ENCODE results near the gene APOH. TPM values are rescaled to one million over a fixed set of nuclear protein-coding genes. Genes with fewer than 3 reads are reported as not detected.

Gene APOH
- polyA plus RNA-seq, 1 of the 3 experiments (the other 2 are of a cell fraction): not detected

DNA sequence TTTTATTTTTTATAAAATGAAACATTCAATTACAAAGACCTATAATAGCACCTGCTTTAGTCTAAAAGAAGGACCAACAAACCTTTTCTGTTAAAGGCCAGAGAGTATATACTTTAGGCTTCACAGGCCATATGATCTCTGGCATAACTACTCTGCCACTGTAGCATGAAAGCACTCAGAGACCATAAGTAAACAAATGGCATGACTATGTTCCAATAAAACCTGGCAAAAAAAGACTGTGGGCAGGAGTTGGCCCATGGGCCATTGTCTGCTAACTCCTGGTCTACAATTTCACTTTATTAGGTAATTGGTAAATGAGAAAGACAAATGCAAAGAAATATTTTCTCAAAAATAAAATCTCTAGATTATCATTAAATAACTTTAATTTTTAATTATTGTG is 52.2 kb downstream of the APOH start:
- POLR2A ChIA-PET: no interaction called here
- H2AFZ ChIP-seq (ENCODE audit: low read depth): no peak overlapping the region
- CTCF ChIA-PET: interaction anchor here (0.9 to 3.7 kb wide), 3 partner anchors 12 to 45 kb away, joined by 3 to 29 read pairs (median 4); no protein-coding TSS in a partner anchor
- no peak for DNase-seq
- H3K79me2 ChIP-seq (ENCODE audit: insufficient read depth): no peaks in the 10 kb centered on the region
- no peak overlapping the region for H3K4me2 ChIP-seq
- H3K36me3 ChIP-seq (replicated peaks in 1 of 2; ENCODE audit: control insufficient read depth in 1 of 2, insufficient read depth in 2 of 2, low read length in 1 of 2): peaks cover 34 to 60% of the 10 kb centered on the region in 2 experiments
- no peak overlapping the region for H3K4me3 ChIP-seq (ENCODE audit: low read depth in 2 of 2, low read length in 1 of 2)
- H4K20me1 ChIP-seq (ENCODE audit: insufficient read depth): no peaks in the 10 kb centered on the region
- TF ChIP-seq NRF1 (IDR thresholded peaks at IDR 0.05; ENCODE audit: low read depth, low read length): no peak
- TF ChIP-seq ELF1 (IDR thresholded peaks at IDR 0.05): no peak
- TF ChIP-seq, protein P1, sequence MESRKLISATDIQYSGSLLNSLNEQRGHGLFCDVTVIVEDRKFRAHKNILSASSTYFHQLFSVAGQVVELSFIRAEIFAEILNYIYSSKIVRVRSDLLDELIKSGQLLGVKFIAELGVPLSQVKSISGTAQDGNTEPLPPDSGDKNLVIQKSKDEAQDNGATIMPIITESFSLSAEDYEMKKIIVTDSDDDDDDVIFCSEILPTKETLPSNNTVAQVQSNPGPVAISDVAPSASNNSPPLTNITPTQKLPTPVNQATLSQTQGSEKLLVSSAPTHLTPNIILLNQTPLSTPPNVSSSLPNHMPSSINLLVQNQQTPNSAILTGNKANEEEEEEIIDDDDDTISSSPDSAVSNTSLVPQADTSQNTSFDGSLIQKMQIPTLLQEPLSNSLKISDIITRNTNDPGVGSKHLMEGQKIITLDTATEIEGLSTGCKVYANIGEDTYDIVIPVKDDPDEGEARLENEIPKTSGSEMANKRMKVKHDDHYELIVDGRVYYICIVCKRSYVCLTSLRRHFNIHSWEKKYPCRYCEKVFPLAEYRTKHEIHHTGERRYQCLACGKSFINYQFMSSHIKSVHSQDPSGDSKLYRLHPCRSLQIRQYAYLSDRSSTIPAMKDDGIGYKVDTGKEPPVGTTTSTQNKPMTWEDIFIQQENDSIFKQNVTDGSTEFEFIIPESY (IDR thresholded peaks at IDR 0.05; ENCODE audit: borderline replicate concordance, low read depth): no peak
- TF ChIP-seq, protein P2, sequence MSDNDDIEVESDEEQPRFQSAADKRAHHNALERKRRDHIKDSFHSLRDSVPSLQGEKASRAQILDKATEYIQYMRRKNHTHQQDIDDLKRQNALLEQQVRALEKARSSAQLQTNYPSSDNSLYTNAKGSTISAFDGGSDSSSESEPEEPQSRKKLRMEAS (IDR thresholded peaks at IDR 0.05; ENCODE audit: low read depth): no peak
- TF ChIP-seq, protein P3, sequence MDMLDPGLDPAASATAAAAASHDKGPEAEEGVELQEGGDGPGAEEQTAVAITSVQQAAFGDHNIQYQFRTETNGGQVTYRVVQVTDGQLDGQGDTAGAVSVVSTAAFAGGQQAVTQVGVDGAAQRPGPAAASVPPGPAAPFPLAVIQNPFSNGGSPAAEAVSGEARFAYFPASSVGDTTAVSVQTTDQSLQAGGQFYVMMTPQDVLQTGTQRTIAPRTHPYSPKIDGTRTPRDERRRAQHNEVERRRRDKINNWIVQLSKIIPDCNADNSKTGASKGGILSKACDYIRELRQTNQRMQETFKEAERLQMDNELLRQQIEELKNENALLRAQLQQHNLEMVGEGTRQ (IDR thresholded peaks at IDR 0.05; ENCODE audit: borderline replicate concordance, low read depth, low read length): no peak
- no peak for TF ChIP-seq RFX5 (IDR thresholded peaks at IDR 0.05; ENCODE audit: low read length)
- TF ChIP-seq FOXM1 (IDR thresholded peaks at IDR 0.05; ENCODE audit: low read depth): no peak
- TF ChIP-seq, protein P4, sequence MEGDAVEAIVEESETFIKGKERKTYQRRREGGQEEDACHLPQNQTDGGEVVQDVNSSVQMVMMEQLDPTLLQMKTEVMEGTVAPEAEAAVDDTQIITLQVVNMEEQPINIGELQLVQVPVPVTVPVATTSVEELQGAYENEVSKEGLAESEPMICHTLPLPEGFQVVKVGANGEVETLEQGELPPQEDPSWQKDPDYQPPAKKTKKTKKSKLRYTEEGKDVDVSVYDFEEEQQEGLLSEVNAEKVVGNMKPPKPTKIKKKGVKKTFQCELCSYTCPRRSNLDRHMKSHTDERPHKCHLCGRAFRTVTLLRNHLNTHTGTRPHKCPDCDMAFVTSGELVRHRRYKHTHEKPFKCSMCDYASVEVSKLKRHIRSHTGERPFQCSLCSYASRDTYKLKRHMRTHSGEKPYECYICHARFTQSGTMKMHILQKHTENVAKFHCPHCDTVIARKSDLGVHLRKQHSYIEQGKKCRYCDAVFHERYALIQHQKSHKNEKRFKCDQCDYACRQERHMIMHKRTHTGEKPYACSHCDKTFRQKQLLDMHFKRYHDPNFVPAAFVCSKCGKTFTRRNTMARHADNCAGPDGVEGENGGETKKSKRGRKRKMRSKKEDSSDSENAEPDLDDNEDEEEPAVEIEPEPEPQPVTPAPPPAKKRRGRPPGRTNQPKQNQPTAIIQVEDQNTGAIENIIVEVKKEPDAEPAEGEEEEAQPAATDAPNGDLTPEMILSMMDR (IDR thresholded peaks at IDR 0.05): no peak
- TF ChIP-seq FOXJ3 (CRISPR knock-in tag; IDR thresholded peaks at IDR 0.05): no peak
- TF ChIP-seq, protein P5, sequence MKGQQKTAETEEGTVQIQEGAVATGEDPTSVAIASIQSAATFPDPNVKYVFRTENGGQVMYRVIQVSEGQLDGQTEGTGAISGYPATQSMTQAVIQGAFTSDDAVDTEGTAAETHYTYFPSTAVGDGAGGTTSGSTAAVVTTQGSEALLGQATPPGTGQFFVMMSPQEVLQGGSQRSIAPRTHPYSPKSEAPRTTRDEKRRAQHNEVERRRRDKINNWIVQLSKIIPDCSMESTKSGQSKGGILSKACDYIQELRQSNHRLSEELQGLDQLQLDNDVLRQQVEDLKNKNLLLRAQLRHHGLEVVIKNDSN (IDR thresholded peaks at IDR 0.05; ENCODE audit: borderline replicate concordance, low read depth): no peak
- no peak for TF ChIP-seq EZH2phosphoT487 (IDR thresholded peaks at IDR 0.05; ENCODE audit: borderline replicate concordance, low read depth)
- TF ChIP-seq GABPA (IDR thresholded peaks at IDR 0.05; ENCODE audit: low read depth): no peak
- peaks cover 10% of the 10 kb centered on the region; the same call in 1 of the 2 replicates for H3K9me3 ChIP-seq
- H3K27ac ChIP-seq (ENCODE audit: low read depth in 2 of 2, low read length in 1 of 2): no peak overlapping the region
- H3K9me2 ChIP-seq: no peaks in the 10 kb centered on the region
- H3K4me1 ChIP-seq (ENCODE audit: control insufficient read depth in 1 of 2, insufficient read depth in 2 of 2, low read depth in 1 of 2, low read length in 1 of 2): no peaks in the 10 kb centered on the region
- H3K9ac ChIP-seq: no peak overlapping the region
- H3F3A ChIP-seq (replicated peaks; ENCODE audit: insufficient read depth): no peaks in the 10 kb centered on the region
- no peaks in the 10 kb centered on the region for H3K27me3 ChIP-seq (ENCODE audit: insufficient read depth)

All from SK-N-SH (cell line).